ENCODE measurements around the gene SMTNL2.

SMTNL2 gene

DNA sequence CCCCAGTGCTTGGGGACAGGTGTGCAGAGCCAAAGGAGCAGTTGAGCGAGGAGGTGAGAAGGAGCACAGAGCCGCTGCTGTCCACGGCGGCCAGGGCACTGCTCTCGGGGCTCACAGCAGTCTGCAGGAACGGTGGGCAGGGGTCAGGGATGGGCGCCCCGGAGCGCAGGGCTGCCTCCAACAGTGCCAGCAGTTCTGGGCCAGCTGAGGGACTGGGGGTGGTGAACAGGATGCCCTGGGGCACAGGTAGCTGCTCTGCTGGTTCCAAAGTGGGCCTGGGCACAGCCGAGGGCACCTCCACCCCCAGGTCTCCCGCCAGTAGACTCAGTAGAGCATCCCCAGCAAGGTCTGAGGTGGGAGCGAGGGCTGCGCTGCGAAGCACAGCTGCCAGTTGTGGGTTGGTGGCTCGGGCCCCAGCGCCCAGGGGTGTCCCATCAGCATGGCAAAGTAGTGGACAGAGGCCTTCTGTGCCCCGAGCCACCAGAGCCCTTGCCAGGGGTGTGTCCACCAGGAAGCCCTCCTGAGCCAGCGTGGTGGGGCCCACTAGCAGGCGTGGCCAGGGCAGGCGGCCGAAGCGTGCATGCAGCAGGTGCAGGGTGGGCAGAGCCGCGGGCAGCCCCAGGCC, 25.9 kb upstream of the SMTNL2 start:
- no peak overlapping the region for H3K4me3 ChIP-seq (ENCODE audit: low read depth, low read length)
- DNase-seq (ENCODE audit: low read depth): no peak
- TF ChIP-seq, protein P1, sequence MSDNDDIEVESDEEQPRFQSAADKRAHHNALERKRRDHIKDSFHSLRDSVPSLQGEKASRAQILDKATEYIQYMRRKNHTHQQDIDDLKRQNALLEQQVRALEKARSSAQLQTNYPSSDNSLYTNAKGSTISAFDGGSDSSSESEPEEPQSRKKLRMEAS (IDR thresholded peaks at IDR 0.05; ENCODE audit: low read depth, low read length): no peak
- TF ChIP-seq MYC (IDR thresholded peaks at IDR 0.05; ENCODE audit: low read depth, low read length) (no peak), POLR2A (IDR thresholded peaks at IDR 0.05; ENCODE audit: extremely low read depth, insufficient read length) (no peak)
- TF ChIP-seq, protein P2, sequence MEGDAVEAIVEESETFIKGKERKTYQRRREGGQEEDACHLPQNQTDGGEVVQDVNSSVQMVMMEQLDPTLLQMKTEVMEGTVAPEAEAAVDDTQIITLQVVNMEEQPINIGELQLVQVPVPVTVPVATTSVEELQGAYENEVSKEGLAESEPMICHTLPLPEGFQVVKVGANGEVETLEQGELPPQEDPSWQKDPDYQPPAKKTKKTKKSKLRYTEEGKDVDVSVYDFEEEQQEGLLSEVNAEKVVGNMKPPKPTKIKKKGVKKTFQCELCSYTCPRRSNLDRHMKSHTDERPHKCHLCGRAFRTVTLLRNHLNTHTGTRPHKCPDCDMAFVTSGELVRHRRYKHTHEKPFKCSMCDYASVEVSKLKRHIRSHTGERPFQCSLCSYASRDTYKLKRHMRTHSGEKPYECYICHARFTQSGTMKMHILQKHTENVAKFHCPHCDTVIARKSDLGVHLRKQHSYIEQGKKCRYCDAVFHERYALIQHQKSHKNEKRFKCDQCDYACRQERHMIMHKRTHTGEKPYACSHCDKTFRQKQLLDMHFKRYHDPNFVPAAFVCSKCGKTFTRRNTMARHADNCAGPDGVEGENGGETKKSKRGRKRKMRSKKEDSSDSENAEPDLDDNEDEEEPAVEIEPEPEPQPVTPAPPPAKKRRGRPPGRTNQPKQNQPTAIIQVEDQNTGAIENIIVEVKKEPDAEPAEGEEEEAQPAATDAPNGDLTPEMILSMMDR (IDR thresholded peaks at IDR 0.05; ENCODE audit: low read depth, low read length): no peak

DNA sequence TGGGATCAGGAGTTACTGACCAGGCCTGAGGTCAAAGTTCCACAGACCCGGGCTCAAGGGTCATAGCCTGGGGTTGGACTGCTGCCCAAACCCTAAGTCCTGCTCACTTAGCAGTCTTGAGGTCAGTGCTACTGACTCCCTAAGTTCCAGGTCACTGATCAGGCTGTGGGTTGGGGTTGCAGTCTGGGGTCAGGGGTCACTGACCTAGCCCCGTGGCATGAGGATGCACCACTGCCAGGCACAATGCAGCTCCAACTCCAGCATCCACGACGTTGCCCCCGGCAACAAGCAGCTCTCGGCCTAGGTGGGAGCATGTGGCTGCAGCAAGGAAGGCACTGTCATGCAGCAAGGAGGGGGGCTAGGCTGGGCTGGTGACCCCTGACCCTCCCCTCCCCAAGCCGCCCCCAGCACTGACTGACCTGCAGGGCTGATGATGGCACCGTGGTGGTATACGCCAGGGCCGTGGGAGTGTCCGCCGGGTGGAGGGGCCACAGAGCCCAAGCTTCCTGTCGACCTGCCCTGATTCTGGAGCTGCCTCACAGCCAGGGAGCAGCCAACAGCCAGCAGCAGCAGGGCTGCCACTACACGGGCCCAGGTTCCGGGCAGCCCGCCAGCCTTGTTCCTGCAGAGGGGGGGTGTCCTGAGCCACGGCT, 25.1 kb upstream of the SMTNL2 start:
- DNase-seq (ENCODE audit: low read depth): no peak
- TF ChIP-seq, protein P1 (IDR thresholded peaks at IDR 0.05; ENCODE audit: low read depth, low read length): no peak
- TF ChIP-seq, protein P2 (IDR thresholded peaks at IDR 0.05; ENCODE audit: low read depth, low read length): no peak
- TF ChIP-seq MYC (IDR thresholded peaks at IDR 0.05; ENCODE audit: low read depth, low read length) (no peak), POLR2A (IDR thresholded peaks at IDR 0.05; ENCODE audit: extremely low read depth, insufficient read length) (no peak)

DNA sequence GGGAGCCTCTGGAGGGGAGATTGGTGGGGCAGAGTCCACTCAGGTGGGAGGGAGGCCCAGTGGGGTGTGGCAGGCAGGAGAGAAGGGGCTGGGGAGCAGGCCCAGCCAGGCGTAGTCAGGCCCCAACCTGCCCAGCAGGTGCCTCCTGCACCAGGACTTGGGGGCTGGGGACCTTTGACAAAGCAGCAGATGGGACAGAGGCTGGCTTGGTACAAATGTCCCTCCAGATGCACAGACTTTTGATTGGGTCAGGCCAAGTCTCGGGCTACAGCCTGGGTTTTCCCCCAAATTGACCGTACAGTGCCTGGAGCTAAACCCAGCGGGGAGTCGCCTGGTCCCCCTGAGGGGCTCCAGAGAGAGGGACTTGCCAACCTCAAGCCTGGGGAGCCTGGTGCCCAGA, 24.4 kb upstream of the SMTNL2 start:
- DNase-seq (ENCODE audit: low read depth): no peak
- no peak overlapping the region for H3K4me3 ChIP-seq (ENCODE audit: low read depth, low read length)
- TF ChIP-seq, protein P1 (IDR thresholded peaks at IDR 0.05; ENCODE audit: low read depth, low read length): no peak

More for the DNA sequence above, 25.1 kb upstream of the SMTNL2 start:
- H3K4me3 ChIP-seq (ENCODE audit: low read depth, low read length): no peak overlapping the region

DNA sequence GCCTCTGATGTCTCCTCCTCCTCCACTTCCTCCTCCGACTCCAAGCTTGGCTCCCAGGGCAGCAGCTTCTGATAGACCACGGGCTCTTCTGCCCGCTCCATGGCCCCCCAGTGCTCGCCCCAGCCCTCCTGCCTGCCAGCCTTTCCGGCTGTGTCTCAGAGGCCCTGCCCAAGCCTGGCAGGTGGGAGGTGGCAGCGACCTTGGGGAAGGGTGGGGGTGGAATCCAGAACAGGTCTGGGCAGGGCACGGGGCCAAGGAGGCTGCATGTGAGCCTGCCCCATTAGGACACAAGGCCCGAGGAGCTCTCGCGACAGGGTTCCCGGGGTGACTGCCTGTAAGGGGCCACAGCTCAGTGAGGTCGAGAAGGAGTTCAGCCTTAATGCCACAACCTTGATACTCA, 23.9 kb upstream of the SMTNL2 start, which contains the start of gene GGT6:
GGT6 (minus strand) TSS at position 157 of the 400 bp plus-strand sequence; CDS start at position 101, 56 bp downstream.
- TF ChIP-seq, protein P1 (IDR thresholded peaks at IDR 0.05; ENCODE audit: low read depth, low read length): no peak
- TF ChIP-seq, protein P2 (IDR thresholded peaks at IDR 0.05; ENCODE audit: low read depth, low read length): no peak
- TF ChIP-seq MYC (IDR thresholded peaks at IDR 0.05; ENCODE audit: low read depth, low read length) (no peak), POLR2A (IDR thresholded peaks at IDR 0.05; ENCODE audit: extremely low read depth, insufficient read length) (no peak)
- no peak within 1 kb of the TSS for H3K4me3 ChIP-seq (ENCODE audit: low read depth, low read length)
- no peak for DNase-seq (ENCODE audit: low read depth)

DNA sequence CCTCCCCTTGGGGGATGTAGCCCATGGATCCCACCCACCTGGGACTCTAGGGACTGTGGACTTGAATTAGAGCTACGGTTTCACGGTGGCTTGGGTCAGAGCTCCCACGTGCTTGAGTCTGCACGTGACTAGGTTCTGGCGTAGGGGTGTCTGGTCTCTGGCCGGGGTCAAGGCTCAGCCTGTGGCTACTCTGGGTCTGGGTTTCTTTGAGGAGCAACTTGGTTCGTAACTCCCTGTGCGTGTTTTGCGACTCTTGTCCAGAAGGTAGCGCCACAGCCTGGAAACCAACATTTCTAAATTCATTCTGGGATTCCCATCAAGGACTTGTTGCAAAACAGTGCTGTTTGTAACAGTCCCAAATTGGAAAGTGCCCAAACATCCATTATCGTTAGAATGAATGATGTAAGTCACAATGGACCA, 23.5 kb upstream of the SMTNL2 start:
- no peak for DNase-seq (ENCODE audit: low read depth)
- TF ChIP-seq POLR2A (IDR thresholded peaks at IDR 0.05; ENCODE audit: extremely low read depth, insufficient read length) (no peak), MYC (IDR thresholded peaks at IDR 0.05; ENCODE audit: low read depth, low read length) (no peak)
- TF ChIP-seq, protein P2 (IDR thresholded peaks at IDR 0.05; ENCODE audit: low read depth, low read length): no peak
- TF ChIP-seq, protein P1 (IDR thresholded peaks at IDR 0.05; ENCODE audit: low read depth, low read length): no peak
- no peak overlapping the region for H3K4me3 ChIP-seq (ENCODE audit: low read depth, low read length)

All from NB4 (cell line).